ENCODE measurements around the gene MYO6.
"Not testable (repeated sequence)": the region's sequence is repeated elsewhere in the genome, so short reads cannot be mapped to it uniquely, and the experiment has no call there.

The MYO6 gene

GRCh38 chr6:75893776-75894152 is 144.7 kb downstream of the MYO6 start:
- DNase-seq, result no peak

GRCh38 chr6:75896526-75896925 is 147.5 kb downstream of the MYO6 start:
- DNase-seq, result no peak

- not testable (repeated sequence) for DNase-seq
Measured at GRCh38 chr6:75900216-75900615, 151.2 kb downstream of the MYO6 start.

GRCh38 chr6:75905129-75905528 is 156.1 kb downstream of the MYO6 start:
- not testable (repeated sequence) for DNase-seq

GRCh38 chr6:75906871-75907270 is 157.8 kb downstream of the MYO6 start:
- no peak for DNase-seq

- DNase-seq, result no peak
Measured at GRCh38 chr6:75907444-75907843, 158.4 kb downstream of the MYO6 start.

- no peak for DNase-seq
Measured at GRCh38 chr6:75913040-75913439, 164.0 kb downstream of the MYO6 start.

- no peak for DNase-seq
Measured at GRCh38 chr6:75922226-75922625, 173.2 kb downstream of the MYO6 start.

- no peak for DNase-seq
Measured at GRCh38 chr6:75926293-75927168, 177.5 kb downstream of the MYO6 start.

- no peak for DNase-seq
Measured at GRCh38 chr6:75931011-75931680, 182.1 kb downstream of the MYO6 start.

GRCh38 chr6:75932067-75932466 is 183.0 kb downstream of the MYO6 start:
- DNase-seq, result no peak

GRCh38 chr6:75933387-75933975 is 184.4 kb downstream of the MYO6 start:
- no peak for DNase-seq

GRCh38 chr6:75934643-75935472 is 185.8 kb downstream of the MYO6 start:
- DNase-seq, result no peak

- DNase-seq, result no peak
Measured at GRCh38 chr6:75935473-75935793, 186.4 kb downstream of the MYO6 start.

- DNase-seq, result no peak
Measured at GRCh38 chr6:75936682-75937081, 187.6 kb downstream of the MYO6 start.

- no peak for DNase-seq
Measured at GRCh38 chr6:75937846-75938245, 188.8 kb downstream of the MYO6 start.

GRCh38 chr6:75940564-75940963 is 191.5 kb downstream of the MYO6 start:
- no peak for DNase-seq

- DNase-seq, result no peak
Measured at GRCh38 chr6:75941509-75941908, 192.5 kb downstream of the MYO6 start.

GRCh38 chr6:75943381-75943780 is 194.3 kb downstream of the MYO6 start:
- no peak for DNase-seq

- DNase-seq, result no peak
Measured at GRCh38 chr6:75946146-75946831, 197.2 kb downstream of the MYO6 start.

- no peak for DNase-seq
Measured at GRCh38 chr6:75947935-75948334, 198.9 kb downstream of the MYO6 start.

- no peak for DNase-seq
Measured at GRCh38 chr6:75952128-75952527, 203.1 kb downstream of the MYO6 start.

GRCh38 chr6:75963569-75963968 is 214.5 kb downstream of the MYO6 start:
- DNase-seq, result no peak

Data from activated CD4-positive, alpha-beta T cell treated with anti-CD3 and anti-CD28 coated beads for 1 hour (primary cell).